ENCODE measurements around the gene DMTF1. TPM values are rescaled to one million over a fixed set of nuclear protein-coding genes. Genes with fewer than 3 reads are reported as not detected.

Gene DMTF1
- total RNA-seq, 2 donors from 2014 or later, result 125 to 131 TPM

DNA sequence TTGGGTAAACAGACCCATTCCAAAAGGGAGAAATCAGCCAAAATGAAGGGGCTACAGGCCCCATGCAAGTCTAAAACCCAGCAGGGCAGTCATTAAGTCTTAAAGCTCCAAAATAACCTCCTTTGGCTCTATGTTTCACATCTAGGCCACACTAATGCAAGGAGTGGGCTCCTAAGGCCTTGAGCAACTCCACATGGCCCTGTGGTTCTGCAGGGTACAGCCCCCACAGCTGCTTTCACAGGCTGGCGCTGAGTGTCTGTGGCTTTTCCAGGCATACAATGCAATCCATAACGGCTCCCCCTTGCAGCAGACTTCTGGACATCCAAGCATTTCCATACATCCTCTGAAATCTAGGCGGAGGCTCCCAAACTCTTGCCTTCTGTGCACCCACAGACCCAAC lies 58.3 kb downstream of the DMTF1 start:
- ATAC-seq (no peak), DNase-seq (no peak)
- peak overlapping the region; percentile 89 for H3K4me3 Mint-ChIP-seq
- no peaks in the 10 kb centered on the region for H3K27me3 Mint-ChIP-seq
- H3K27ac Mint-ChIP-seq, result peak overlapping the region; percentile 95
- H3K4me1 Mint-ChIP-seq, result peaks cover 59% of the 10 kb centered on the region
- no peaks in the 10 kb centered on the region for H3K9me3 ChIP-seq (ENCODE audit: control insufficient read depth, low read length, poor library complexity, severe bottlenecking)
- peaks cover 2% of the 10 kb centered on the region for H3K36me3 Mint-ChIP-seq (ENCODE audit: low read depth)

DNA sequence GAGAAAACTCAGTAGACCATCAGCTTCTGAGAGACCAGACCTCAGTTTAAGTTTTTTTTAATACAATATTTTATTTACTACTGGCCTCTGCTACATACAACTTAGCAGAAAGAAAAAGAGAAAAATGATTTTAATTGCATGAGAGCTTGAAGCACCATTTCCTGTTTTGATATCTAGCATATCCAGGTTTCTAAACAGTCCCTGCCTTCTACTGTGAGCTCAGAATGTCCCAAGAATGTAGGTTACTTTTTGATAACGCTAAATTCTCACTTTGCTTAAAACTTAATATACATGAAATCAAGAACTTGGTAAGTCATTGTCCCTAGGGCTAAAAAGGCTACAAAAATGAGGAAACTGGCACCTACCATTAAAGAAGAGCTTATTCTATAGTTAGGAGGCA lies 60.2 kb downstream of the DMTF1 start:
- Mint-ChIP-seq H3K27me3 (no peaks in the 10 kb centered on the region), H3K36me3 (ENCODE audit: low read depth) (peaks cover 2% of the 10 kb centered on the region), H3K4me3 (peak overlapping the region; percentile 89), H3K4me1 (peaks cover 72% of the 10 kb centered on the region), H3K27ac (peak overlapping the region; percentile 95)
- ATAC-seq (peak; percentile 21), DNase-seq (no peak)
- no peaks in the 10 kb centered on the region for H3K9me3 ChIP-seq (ENCODE audit: control insufficient read depth, low read length, poor library complexity, severe bottlenecking)

DNA sequence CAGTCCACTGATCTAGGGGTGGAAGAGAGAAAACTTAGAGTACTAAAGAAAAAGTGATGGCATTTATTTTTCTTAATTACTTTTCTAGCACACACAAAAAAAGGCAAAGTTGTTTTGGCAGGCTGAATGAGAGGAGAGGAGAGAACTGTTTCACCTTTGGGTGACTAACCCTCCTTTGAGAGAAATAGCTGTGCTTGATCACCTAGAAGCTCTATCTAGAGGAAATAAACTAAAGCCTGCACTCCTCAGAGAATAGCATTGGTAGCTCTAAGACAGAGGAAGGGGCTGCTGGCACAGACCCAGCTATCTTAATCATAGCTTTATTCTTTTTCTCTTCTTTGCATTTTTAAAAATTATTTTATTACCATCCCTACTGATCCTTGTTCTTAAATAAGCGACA lies 61.0 kb downstream of the DMTF1 start:
- Mint-ChIP-seq H3K27ac (peak overlapping the region; percentile 95), H3K27me3 (no peaks in the 10 kb centered on the region), H3K4me3 (peak overlapping the region; percentile 89), H3K4me1 (peaks cover 73% of the 10 kb centered on the region), H3K36me3 (ENCODE audit: low read depth) (peaks cover 2% of the 10 kb centered on the region)
- ATAC-seq, result no peak
- DNase-seq, result no peak
- H3K9me3 ChIP-seq (ENCODE audit: control insufficient read depth, low read length, poor library complexity, severe bottlenecking), result no peaks in the 10 kb centered on the region

- Mint-ChIP-seq H3K36me3 (ENCODE audit: low read depth) (peaks cover 2% of the 10 kb centered on the region), H3K27ac (peak overlapping the region; percentile 95), H3K27me3 (no peaks in the 10 kb centered on the region), H3K4me3 (peak overlapping the region; percentile 80), H3K4me1 (peaks cover 73% of the 10 kb centered on the region)
- ATAC-seq (no peak), DNase-seq (no peak)
- H3K9me3 ChIP-seq (ENCODE audit: control insufficient read depth, low read length, poor library complexity, severe bottlenecking), result no peaks in the 10 kb centered on the region
Measured at GRCh38 chr7:87213811-87214210, 61.6 kb downstream of the DMTF1 start.

DNA sequence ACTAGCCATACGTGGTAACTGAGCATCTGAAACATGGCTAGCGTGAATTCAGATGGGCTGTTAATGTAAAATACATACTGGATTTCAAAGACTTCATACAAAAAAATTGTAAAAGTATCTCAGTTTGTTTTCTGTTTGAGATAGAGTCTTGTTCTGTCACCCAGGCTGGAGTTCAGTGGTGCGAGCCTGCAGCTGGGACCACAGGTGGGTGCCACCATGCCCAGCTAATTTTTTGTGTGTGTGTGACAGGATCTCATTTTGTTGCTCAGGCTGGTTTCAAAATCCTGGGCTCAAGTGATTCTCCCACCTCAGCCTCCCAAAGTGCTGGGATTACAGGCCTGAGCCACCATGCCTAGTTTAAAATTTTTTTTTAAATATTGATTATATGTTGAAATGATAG lies 62.8 kb downstream of the DMTF1 start:
- Mint-ChIP-seq H3K36me3 (ENCODE audit: low read depth) (peaks cover 6% of the 10 kb centered on the region), H3K4me3 (no peak overlapping the region), H3K27me3 (no peaks in the 10 kb centered on the region), H3K27ac (peak overlapping the region; percentile 99), H3K4me1 (peaks cover 74% of the 10 kb centered on the region)
- no peak for ATAC-seq
- no peak for DNase-seq
- H3K9me3 ChIP-seq (ENCODE audit: control insufficient read depth, low read length, poor library complexity, severe bottlenecking), result no peaks in the 10 kb centered on the region

- no peak for DNase-seq
- peak; percentile 31 for ATAC-seq
- Mint-ChIP-seq H3K27ac (peak overlapping the region; percentile 99), H3K4me3 (peak overlapping the region; percentile 99), H3K36me3 (ENCODE audit: low read depth) (peaks cover 6% of the 10 kb centered on the region), H3K4me1 (peaks cover 63% of the 10 kb centered on the region), H3K27me3 (no peaks in the 10 kb centered on the region)
- no peaks in the 10 kb centered on the region for H3K9me3 ChIP-seq (ENCODE audit: control insufficient read depth, low read length, poor library complexity, severe bottlenecking)
Measured at GRCh38 chr7:87216701-87217508, 64.7 kb downstream of the DMTF1 start.

- H3K4me1 Mint-ChIP-seq, result peaks cover 52% of the 10 kb centered on the region
- H3K36me3 Mint-ChIP-seq (ENCODE audit: low read depth), result peaks cover 4% of the 10 kb centered on the region
- H3K9me3 ChIP-seq (ENCODE audit: control insufficient read depth, low read length, poor library complexity, severe bottlenecking), result no peaks in the 10 kb centered on the region
- DNase-seq, result no peak
- H3K27ac Mint-ChIP-seq, result peak overlapping the region; percentile 99
- ATAC-seq, result no peak
- peak overlapping the region; percentile 99 for H3K4me3 Mint-ChIP-seq
- no peaks in the 10 kb centered on the region for H3K27me3 Mint-ChIP-seq
Measured at GRCh38 chr7:87217983-87218653, 65.9 kb downstream of the DMTF1 start.

DNA sequence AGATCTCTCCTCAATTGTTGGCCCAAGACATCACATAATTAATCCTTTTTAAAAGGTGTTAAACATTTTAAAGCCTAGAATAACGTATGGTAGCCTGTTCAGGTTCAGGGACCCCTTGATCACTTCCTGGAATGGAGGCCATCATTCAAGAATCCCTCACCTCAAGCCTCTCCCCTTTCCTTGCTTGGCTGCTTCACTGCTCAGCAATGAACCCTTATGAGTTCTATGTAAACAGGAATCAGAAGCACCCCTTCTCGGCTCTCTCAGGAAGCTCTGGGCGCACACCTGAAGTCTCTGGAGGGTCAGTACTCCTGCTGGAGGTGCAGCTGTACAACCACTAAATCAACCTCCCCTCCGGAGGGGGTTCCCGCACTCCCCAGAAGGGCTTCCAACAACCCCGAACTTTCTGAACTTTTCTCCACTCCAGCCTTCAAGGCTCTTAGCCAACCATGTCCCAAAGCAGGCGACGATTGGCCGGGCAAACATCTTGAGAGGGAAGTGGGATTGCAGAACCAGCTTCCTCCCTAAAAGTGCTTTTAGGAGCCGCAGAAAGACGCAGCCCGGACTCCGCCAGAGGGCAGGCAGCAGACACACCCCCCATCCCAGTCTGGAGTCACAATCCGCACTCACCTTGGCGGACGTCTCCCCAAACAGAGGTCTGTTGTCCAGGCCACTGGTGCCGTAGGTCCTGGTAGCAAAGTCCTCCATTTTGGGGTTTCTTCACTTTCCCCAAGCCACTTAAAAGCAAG lies 66.7 kb downstream of the DMTF1 start:
- peak; percentile 28 for ATAC-seq
- Mint-ChIP-seq H3K4me1 (peaks cover 44% of the 10 kb centered on the region), H3K27me3 (no peaks in the 10 kb centered on the region), H3K36me3 (ENCODE audit: low read depth) (peaks cover 4% of the 10 kb centered on the region), H3K27ac (peak overlapping the region; percentile 99), H3K4me3 (peak overlapping the region; percentile 99)
- H3K9me3 ChIP-seq (ENCODE audit: control insufficient read depth, low read length, poor library complexity, severe bottlenecking), result no peaks in the 10 kb centered on the region
- peak; percentile 16 to 35 (median 22) for DNase-seq

GRCh38 chr7:87219545-87220025 lies 67.3 kb downstream of the DMTF1 start, which contains the start of gene TMEM243:
Gene TMEM243, minus strand, starts transcription at chr7:87219732. Its CDS starts 229 bp downstream, at chr7:87219503.
- ATAC-seq, result peak; percentile 75
- no peaks in the 10 kb centered on the region for H3K9me3 ChIP-seq (ENCODE audit: control insufficient read depth, low read length, poor library complexity, severe bottlenecking)
- peak within 1 kb of the TSS; percentile 99 for H3K27ac Mint-ChIP-seq
- no peaks in the 10 kb centered on the region for H3K27me3 Mint-ChIP-seq
- peak within 1 kb of the TSS; percentile 99 for H3K4me3 Mint-ChIP-seq
- DNase-seq, result peak; percentile 74 to 81 (median 79)
- H3K4me1 Mint-ChIP-seq, result peaks cover 40% of the 10 kb centered on the region
- H3K36me3 Mint-ChIP-seq (ENCODE audit: low read depth), result peaks cover 4% of the 10 kb centered on the region

DNA sequence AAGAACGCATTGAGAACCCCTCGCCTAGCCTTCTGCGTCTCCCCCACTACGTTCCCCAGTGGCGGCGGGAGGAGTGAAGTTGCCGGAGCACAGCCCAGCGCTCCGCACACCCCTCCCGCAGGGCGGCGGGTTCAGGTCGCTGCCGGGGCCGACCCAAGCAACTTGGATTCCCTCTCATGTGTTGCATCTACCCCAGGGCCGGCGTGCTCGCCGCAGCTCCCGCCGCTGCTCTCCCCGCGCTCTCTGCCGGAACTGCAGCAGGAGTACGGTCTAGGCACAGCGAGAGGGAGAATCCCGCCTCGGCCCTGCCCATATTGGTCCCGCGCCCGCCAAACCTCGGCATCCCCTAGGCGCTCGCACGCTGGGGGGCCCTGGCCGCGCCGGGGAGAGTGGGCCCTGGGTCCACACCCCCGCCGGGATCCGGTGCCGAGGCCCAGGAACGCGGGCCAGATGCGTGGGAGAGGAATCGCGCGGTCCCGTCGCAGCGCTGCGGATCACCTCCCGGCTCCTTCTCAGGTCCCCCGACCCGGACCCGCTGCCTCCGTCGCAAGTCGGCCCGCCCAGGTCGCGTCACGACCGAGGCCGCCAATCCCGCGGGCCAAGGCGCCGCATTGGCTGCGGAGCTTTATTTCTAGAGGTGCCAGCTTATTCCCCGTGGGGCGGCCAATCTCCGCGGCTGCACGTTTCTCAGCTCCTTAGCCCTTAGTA lies 67.9 kb downstream of the DMTF1 start:
- Mint-ChIP-seq H3K4me1 (peaks cover 40% of the 10 kb centered on the region), H3K27me3 (no peaks in the 10 kb centered on the region), H3K36me3 (ENCODE audit: low read depth) (peaks cover 4% of the 10 kb centered on the region), H3K4me3 (peak overlapping the region; percentile 99), H3K27ac (peak overlapping the region; percentile 99)
- peak; percentile 68 for ATAC-seq
- peak; percentile 76 to 78 (median 76) for DNase-seq
- no peaks in the 10 kb centered on the region for H3K9me3 ChIP-seq (ENCODE audit: control insufficient read depth, low read length, poor library complexity, severe bottlenecking)

DNA sequence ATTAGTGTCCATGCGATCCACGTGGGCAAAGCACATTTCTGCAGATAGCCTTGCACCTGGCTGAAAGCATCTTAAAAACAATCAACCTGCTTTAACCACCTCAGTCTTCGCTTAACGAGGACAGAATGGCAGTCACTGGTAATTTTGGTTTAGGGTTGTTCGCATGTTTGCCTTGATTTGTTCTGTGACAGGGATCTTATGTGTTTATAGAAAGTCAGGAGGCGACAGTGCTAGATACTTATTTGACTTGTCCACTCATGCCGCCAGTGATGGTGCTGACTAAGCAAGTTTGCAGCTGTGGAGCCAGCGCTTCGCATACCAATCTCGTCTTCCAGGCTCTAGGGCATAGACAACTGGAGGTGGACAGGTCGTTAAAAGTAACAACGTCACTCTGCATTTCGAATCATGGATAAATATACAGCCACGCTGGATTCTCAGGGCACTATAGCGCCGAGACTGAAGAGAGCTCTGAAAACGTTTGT lies 68.5 kb downstream of the DMTF1 start:
- H3K4me3 Mint-ChIP-seq, result peak overlapping the region; percentile 99
- ATAC-seq (no peak), DNase-seq (no peak)
- H3K27me3 Mint-ChIP-seq, result peaks cover under 1% of the 10 kb centered on the region
- no peaks in the 10 kb centered on the region for H3K9me3 ChIP-seq (ENCODE audit: control insufficient read depth, low read length, poor library complexity, severe bottlenecking)
- H3K4me1 Mint-ChIP-seq, result peaks cover 36% of the 10 kb centered on the region
- H3K27ac Mint-ChIP-seq, result peak overlapping the region; percentile 99
- peaks cover 4% of the 10 kb centered on the region for H3K36me3 Mint-ChIP-seq (ENCODE audit: low read depth)

DNA sequence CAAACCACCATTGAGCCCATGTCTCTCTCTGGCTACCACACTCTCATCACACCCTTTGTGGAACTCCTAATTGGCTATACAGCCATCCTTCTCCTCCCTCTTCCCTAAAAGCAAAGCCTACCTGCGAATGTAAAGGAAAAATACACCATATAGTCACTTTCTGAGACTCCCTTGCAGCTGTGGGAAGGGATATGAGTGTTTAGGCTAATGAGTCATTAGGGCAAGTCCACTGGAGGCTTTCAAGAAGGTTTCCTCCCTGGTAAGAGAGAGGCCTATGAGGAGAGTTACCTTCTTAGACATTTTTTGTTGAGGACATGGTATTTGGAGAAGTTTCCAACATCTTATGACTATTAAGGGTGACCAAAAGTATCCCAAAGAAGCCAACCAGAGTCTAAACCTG lies 71.4 kb downstream of the DMTF1 start:
- no peaks in the 10 kb centered on the region for H3K9me3 ChIP-seq (ENCODE audit: control insufficient read depth, low read length, poor library complexity, severe bottlenecking)
- DNase-seq (no peak), ATAC-seq (no peak)
- peaks cover 25% of the 10 kb centered on the region for H3K4me1 Mint-ChIP-seq
- H3K27ac Mint-ChIP-seq, result no peak overlapping the region
- H3K4me3 Mint-ChIP-seq, result no peak overlapping the region
- H3K27me3 Mint-ChIP-seq, result peaks cover 12% of the 10 kb centered on the region
- peaks cover 9% of the 10 kb centered on the region for H3K36me3 Mint-ChIP-seq (ENCODE audit: low read depth)

All from T-helper 17 cell (primary cell).